NCI-H226 (cell line): ENCODE measurements around the gene CXorf38.

Experiments
- DNase-seq: peaks from one replicate; pipeline ENCODE4 v3.0.0-alpha.2; 2015

The CXorf38 gene

DNA sequence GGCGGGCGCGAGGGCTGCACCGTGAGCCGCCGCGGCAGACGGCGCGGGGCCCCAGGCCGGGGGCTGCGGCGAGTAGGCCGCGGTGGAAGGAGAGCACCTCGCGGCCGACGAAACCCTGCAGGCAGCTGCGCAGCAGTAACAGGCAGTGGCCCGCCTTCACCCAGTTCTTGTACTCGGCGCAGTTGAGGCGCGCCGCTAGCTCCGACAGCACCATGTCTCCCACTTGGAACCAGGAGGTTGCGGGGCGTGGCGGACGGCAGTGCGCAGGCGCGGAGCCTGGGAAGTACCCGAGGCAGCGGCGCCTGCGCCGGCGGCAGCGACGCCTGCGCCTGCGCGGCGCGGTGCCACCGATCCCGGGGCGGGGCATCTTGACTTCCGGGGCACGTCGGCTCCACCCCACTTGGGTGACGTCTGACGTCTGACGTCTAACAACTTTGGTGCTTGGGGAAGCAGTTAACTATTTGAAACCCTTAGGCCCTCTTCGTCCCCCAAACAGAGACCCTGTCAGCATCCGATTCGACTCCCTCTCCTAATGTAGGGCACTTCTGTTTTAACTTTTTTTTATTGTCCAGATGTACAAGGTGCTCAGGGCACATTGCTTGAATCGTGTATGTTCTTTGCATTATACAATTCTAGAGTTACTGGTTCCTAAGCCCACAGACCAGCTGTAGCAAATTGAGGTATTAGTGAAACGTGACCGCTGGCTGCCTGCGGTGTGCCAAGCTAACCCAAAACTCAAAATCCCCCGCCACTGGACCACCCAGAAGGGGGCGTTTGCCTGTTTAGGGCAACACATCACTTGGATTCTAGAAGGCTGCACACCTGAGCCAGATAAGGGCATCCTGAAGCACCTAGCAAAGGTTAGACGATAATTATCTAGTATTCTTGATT lies at the start of gene CXorf38:
CXorf38 (minus strand) TSS at position 255 of the 891 bp plus-strand sequence; CDS start at position 214, 41 bp downstream.
- DNase-seq = peak; percentile 65

DNA sequence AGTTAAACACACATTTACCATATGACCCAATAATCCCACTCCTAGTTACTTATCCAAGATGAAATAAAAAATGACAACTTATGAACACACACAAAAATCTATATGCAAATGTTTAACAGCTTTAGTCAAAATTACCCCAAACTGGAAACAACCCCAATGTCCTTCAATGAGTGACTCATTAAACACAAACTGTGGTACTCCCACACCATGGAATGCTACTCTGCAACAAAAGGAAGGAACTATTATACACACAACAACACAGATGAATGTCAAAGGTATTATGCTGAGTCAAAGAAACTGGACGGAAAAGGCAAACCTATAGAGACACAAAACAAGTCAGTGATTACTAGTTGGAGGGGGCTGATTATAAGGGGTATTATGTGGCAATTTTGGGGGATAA lies 47.4 kb upstream of the CXorf38 start:
- DNase-seq = no peak

DNA sequence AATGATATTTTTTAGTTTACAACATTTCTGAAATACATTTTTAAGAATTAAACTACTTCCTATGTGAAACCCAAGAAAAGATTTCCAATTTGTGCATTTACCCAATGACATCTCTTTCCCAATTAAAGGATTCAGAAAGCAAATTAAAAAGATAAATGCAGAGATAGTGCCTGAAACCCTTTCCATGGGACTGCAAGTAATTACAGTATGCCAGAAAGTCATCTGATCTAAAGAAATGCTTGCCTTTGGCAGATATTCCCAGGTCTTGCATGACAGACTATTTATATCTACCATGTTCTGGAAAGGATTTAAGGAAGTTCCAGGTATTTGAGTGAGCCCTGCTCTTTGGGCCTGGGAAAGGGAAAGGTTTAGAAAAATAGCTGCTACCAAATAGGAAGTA lies 41.6 kb upstream of the CXorf38 start:
- DNase-seq = no peak

GRCh38 chrX:40687169-40687568 lies 39.8 kb upstream of the CXorf38 start:
- no peak for DNase-seq

GRCh38 chrX:40685362-40685918 lies 38.1 kb upstream of the CXorf38 start:
- DNase-seq = no peak

DNA sequence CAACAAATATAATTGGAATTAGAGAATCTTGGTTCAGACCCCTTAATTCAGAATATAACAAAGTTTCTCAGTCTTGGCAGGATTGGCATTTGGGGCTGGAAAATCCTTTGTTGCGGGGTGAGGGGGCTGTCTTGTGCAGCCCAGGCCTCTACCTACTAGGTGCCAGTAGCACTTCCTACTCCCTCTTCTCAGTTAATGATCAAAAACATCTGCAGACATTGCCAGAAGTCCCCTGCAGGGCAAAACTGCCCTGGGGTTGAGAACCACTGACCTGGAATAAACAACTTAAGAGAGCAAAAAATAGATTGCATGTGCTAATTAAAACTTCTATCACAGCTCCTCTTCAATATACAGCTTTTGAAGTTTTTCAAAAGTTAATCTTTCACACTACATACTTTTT lies 36.7 kb upstream of the CXorf38 start:
- DNase-seq = no peak

- DNase-seq = no peak
Observed at GRCh38 chrX:40683245-40683644, 35.9 kb upstream of the CXorf38 start.

- DNase-seq = no peak
Observed at GRCh38 chrX:40671126-40671525, 23.8 kb upstream of the CXorf38 start.

DNA sequence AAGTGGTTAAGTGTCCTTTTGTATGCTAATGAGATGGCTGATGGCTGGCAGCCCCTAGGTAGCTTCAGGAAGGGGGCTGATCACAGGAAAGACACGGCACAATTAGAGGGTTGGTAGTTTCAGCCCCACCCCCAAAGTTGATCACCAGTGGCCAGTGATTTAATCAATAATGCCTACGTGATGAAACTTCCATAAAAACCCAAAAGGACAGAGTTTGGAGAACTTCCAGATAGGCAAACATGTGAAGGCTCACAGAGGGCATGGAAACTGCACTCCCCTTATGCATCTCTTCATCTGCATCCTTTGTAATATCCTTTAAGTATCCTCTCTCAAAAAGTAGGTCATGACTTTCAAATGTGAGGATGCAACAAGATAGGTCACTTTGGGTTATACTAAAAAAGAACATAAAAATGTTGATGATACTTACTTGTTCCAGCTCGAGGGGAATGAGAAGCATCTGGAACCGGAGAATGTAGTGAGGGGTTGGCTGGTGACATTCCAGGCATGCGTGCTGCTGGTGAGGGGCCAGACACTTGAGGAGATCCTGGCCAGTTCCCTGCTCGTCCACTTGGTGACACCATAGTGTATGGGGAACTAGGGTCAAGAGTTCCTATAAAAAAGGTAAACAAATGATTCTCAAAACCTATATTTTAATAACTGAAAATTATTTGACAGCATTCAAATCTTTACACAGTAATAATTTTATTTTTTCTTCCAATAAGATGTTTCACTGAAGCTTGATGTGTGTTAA lies 16.7 kb upstream of the CXorf38 start:
- DNase-seq = no peak

DNA sequence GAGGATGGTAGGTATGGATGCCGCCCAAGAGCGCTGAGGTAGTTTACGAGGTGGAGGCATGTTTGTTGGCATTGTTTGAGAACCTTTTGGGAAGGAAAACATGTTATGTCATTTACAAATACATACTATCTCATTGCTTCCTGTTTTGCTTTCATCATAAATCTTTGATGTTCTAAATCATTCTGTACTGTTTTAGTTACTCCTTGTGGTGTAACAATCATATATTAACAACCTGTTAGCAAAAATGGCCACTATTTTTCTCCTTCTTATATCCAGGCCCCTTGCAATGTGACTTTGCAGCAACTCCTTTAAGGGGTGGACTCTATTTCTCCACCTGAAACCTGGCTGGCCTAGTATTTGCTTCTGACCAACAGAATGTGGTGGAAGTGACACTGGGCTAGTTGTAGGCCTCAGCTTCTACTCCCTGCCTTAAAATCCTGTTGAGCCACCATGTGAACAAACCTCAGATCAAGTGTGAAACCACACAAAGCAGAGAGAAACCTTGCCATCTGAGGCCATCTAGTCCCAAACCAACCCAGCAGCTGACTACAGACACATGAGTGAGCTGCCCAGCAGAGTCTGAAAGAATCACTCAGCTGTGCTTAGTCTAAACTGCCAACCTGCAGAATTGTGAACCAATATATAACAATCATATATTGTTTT lies 15.8 kb upstream of the CXorf38 start:
- DNase-seq = no peak

DNA sequence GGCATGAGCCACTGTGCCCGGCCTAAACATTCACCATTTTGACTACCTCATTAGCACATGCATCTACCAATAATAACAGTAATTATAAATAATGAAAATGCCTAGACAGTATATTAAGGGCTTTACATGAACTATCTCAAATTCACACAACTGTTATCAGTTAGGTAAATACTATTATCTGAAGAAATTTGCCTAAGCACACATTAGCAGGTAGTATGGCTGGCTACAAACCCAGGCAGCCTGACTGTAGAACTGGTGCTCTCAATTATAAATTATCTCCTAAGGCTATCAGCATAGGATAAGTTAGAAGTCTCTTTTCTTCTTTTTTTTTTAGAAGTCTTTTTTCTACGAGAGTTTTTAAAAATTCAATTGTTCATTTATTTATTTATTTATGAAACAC lies 14.1 kb upstream of the CXorf38 start:
- DNase-seq = no peak

- DNase-seq = no peak
Observed at GRCh38 chrX:40660381-40660780, 13.0 kb upstream of the CXorf38 start.

GRCh38 chrX:40653535-40653934 lies 6.2 kb upstream of the CXorf38 start:
- no peak for DNase-seq

DNA sequence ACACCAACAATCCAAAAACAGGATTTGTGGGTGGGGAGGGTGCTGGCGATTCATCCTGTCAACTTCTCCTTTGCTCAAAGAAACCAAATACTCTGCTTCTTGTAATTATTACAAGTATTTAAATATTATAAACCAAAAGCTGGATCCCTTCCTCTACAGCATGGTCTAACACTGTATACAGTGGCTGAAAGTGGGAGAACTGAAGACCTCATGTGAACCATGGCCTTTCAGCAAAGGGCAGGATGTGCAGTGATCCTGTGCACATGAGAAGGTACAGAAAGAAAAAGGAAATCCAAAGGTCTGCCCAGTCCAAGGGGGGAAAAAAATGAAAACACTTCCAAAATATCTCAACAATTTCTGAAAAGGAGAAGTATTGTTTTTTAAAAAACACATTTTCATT lies 5.3 kb upstream of the CXorf38 start:
- DNase-seq = no peak

- no peak for DNase-seq
Observed at GRCh38 chrX:40651620-40652223, 4.4 kb upstream of the CXorf38 start.

- DNase-seq = no peak
Observed at GRCh38 chrX:40646489-40647306, 663 bp downstream of the CXorf38 start.

DNA sequence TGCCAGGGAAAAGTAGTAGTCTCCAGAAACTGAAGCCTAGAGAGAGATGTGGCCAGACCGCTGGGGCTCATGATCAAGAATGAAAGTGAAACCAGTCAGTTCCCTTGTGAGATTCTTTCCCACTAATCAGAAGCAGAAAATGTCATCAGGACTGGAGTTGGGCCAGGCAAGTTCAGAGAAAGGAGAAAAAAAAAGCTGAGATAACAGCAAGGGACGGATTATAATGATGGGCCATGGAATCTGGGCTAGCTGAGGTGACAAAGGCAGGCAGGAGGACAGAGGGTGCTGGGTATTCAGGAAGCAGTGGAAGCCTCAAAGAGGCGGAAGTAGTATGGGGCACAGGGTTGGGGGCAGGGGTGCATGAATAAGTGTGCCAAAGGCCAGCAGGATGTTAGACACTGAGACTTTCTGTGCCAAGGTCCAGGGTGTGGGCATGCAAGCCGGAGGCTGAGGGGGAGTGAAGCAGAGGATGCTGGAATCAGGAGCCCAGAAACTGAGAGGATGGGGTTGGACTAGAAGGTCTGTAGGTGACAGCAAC lies 2.5 kb downstream of the CXorf38 start:
- peak; percentile 44 for DNase-seq

GRCh38 chrX:40644176-40644575 lies 3.2 kb downstream of the CXorf38 start:
- DNase-seq = peak; percentile 41

GRCh38 chrX:40637687-40638086 lies 9.7 kb downstream of the CXorf38 start:
- DNase-seq = no peak

GRCh38 chrX:40632199-40632598 lies 15.2 kb downstream of the CXorf38 start:
- DNase-seq = no peak

DNA sequence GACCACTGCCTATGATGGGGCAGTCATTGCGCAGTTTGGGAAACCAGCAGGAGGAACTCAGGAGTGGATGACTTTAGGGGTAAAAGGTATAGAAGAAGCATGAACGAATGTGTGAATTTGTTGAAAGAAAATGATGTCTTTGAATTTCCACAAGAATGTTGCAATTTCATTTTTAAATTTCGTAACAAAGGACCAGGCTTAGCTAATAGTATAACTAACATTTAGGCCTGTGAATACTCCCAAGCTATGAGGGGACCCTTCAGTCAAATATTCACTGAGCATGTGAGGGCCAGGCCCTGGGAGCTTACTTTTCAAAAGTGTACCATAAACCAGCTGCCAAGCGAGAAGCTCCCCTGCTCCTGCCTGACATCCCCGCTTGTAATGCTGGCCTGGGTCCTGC lies 18.9 kb downstream of the CXorf38 start:
- no peak for DNase-seq

GRCh38 chrX:40625294-40625693 lies 22.1 kb downstream of the CXorf38 start:
- no peak for DNase-seq
